Osteocyte (in vitro differentiated cells): ENCODE results near the gene SFTA2. TPM values are rescaled to one million over a fixed set of nuclear protein-coding genes. Genes with fewer than 3 reads are reported as not detected.

Experiments used
- DNase-seq: peaks from one replicate; pipeline ENCODE4 v3.0.0; 2021; ENCODE audit warnings: mixed read lengths; ENCODE audit not compliant: unreplicated experiment; ENCODE audit errors: extremely low spot score
- H3K27ac Mint-ChIP-seq: one replicate; pipeline ENCODE4 v1.8.0; 2021; ENCODE audit warnings: mild to moderate bottlenecking, mixed read lengths; ENCODE audit not compliant: unreplicated experiment
- H3K27me3 Mint-ChIP-seq: one replicate; pipeline ENCODE4 v1.8.0; 2021; ENCODE audit warnings: mixed read lengths; ENCODE audit not compliant: unreplicated experiment
- H3K36me3 Mint-ChIP-seq: one replicate; pipeline ENCODE4 v1.8.0; 2021; ENCODE audit warnings: mixed read lengths; ENCODE audit not compliant: unreplicated experiment
- H3K4me1 Mint-ChIP-seq: one replicate; pipeline ENCODE4 v1.8.0; 2021; ENCODE audit warnings: mixed read lengths; ENCODE audit not compliant: unreplicated experiment
- H3K4me3 Mint-ChIP-seq: one replicate; pipeline ENCODE4 v1.8.0; 2021; ENCODE audit warnings: mild to moderate bottlenecking, moderate library complexity, mixed read lengths; ENCODE audit not compliant: unreplicated experiment
- H3K9me3 Mint-ChIP-seq: one replicate; pipeline ENCODE4 v1.8.0; 2021; ENCODE audit warnings: mixed read lengths; ENCODE audit not compliant: unreplicated experiment
- total RNA-seq: library from RNA; stranded (reverse); gene quantifications from 2 replicates; pipeline ENCODE4 v1.2.1, GENCODE V29; 2021
- TF ChIP-seq, protein P1 (sequence below): fragments of 200-600 bp; sonication (generic); IDR thresholded peaks from 2 replicates; pipeline ENCODE4 v1.5.0; 2021; ENCODE audit warnings: antibody characterized with exemption, mild to moderate bottlenecking, moderate library complexity

SFTA2 gene
- total RNA-seq, 1 donor from 2014 or later = not detected

- DNase-seq = no peak
- Mint-ChIP-seq H3K27me3 (peaks cover 5% of the 10 kb centered on the region), H3K4me1 (peaks cover 11% of the 10 kb centered on the region), H3K36me3 (no peaks in the 10 kb centered on the region), H3K4me3 (no peak overlapping the region), H3K9me3 (no peaks in the 10 kb centered on the region), H3K27ac (no peak overlapping the region)
- TF ChIP-seq, protein P1, sequence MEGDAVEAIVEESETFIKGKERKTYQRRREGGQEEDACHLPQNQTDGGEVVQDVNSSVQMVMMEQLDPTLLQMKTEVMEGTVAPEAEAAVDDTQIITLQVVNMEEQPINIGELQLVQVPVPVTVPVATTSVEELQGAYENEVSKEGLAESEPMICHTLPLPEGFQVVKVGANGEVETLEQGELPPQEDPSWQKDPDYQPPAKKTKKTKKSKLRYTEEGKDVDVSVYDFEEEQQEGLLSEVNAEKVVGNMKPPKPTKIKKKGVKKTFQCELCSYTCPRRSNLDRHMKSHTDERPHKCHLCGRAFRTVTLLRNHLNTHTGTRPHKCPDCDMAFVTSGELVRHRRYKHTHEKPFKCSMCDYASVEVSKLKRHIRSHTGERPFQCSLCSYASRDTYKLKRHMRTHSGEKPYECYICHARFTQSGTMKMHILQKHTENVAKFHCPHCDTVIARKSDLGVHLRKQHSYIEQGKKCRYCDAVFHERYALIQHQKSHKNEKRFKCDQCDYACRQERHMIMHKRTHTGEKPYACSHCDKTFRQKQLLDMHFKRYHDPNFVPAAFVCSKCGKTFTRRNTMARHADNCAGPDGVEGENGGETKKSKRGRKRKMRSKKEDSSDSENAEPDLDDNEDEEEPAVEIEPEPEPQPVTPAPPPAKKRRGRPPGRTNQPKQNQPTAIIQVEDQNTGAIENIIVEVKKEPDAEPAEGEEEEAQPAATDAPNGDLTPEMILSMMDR = peak; percentile 63
Observed at GRCh38 chr6:30942338-30943060, 10.5 kb upstream of the SFTA2 start.

- DNase-seq = no peak
- Mint-ChIP-seq H3K9me3 (no peaks in the 10 kb centered on the region), H3K27ac (no peak within 1 kb of the TSS)
Observed at GRCh38 chr6:30940361-30940986, 8.5 kb upstream of the SFTA2 start, which contains the start of gene MUCL3. Gene MUCL3, plus strand, starts transcription at chr6:30940973. Its CDS starts 27 bp downstream, at chr6:30941000.

DNA sequence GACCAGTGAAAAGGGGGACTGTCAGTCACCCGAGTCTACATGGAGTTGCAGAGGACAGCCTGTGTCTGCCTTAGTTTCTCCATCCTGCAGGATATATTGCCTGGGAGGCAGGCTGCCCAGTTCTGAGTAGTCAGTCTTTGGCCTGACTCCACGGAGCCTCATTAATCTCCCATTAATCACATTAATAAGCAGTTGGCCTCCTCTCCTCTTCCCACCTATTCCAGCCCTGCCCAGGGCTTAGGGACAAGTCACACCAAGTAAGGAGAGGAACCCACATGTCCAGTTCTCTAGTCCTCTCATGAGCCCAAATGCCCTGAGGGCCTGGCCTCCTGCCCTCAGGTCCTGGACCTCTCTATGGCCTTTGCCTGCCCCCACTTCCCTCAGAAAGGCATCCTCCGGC is 7.5 kb upstream of the SFTA2 start:
- DNase-seq = no peak
- H3K4me3 Mint-ChIP-seq = no peak overlapping the region

More at GRCh38 chr6:30940361-30940986, 8.5 kb upstream of the SFTA2 start, which contains the start of gene MUCL3:
- Mint-ChIP-seq H3K36me3 (no peaks in the 10 kb centered on the region), H3K4me1 (peaks cover 11% of the 10 kb centered on the region), H3K27me3 (peaks cover 2% of the 10 kb centered on the region), H3K4me3 (no peak within 1 kb of the TSS)
- TF ChIP-seq, protein P1 = no peak

DNA sequence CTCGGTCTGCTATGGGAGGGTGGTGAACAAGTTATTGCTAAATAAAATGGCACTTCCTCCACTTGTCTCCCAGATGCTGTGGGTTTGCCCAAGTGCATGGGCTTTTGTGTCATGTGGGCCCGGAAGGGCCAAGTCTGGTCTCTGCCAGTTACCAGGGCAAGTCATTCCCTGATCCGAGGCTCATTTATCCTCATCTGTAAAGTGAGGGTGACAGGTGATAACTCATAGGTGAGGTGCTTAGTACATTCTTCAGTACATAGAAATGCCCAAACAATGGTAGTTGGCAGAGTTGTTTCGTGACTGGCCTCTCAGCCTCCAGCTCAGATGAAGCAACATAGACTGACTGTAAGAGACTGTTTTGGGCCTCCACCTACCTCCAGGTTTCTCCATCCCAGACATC is 6.8 kb upstream of the SFTA2 start:
- no peaks in the 10 kb centered on the region for H3K9me3 Mint-ChIP-seq
- peaks cover 2% of the 10 kb centered on the region for H3K27me3 Mint-ChIP-seq
- H3K36me3 Mint-ChIP-seq = no peaks in the 10 kb centered on the region
- no peak for DNase-seq
- peaks cover 11% of the 10 kb centered on the region for H3K4me1 Mint-ChIP-seq
- TF ChIP-seq, protein P1 = no peak
- H3K4me3 Mint-ChIP-seq = no peak overlapping the region
- H3K27ac Mint-ChIP-seq = no peak overlapping the region

More for the DNA sequence above, 7.5 kb upstream of the SFTA2 start:
- Mint-ChIP-seq H3K27me3 (peaks cover 2% of the 10 kb centered on the region), H3K4me1 (peaks cover 11% of the 10 kb centered on the region), H3K36me3 (no peaks in the 10 kb centered on the region), H3K9me3 (no peaks in the 10 kb centered on the region), H3K27ac (no peak overlapping the region)
- TF ChIP-seq, protein P1 = no peak

- H3K9me3 Mint-ChIP-seq = no peaks in the 10 kb centered on the region
- TF ChIP-seq, protein P1 = no peak
- peaks cover 4% of the 10 kb centered on the region for H3K4me1 Mint-ChIP-seq
- no peak overlapping the region for H3K27ac Mint-ChIP-seq
- H3K27me3 Mint-ChIP-seq = peaks cover 2% of the 10 kb centered on the region
- H3K36me3 Mint-ChIP-seq = no peaks in the 10 kb centered on the region
- DNase-seq = no peak
- H3K4me3 Mint-ChIP-seq = no peak overlapping the region
Observed at GRCh38 chr6:30937265-30937664, 5.3 kb upstream of the SFTA2 start.
